Tibial nerve (tissue), 4 donors: Measurements from ENCODE around the gene CRYL1.

Experiments
- EP300 ChIP-seq, 2 donors: sonication (generic); formaldehyde crosslinking; IDR thresholded peaks; one replicate each; pipeline ENCODE4 v1.6.1; 2017; ENCODE audit warnings: antibody characterized with exemption in 2 of 2, mild to moderate bottlenecking in 1 of 2
- POLR2A ChIP-seq, 2 donors: fragments of 450-650 bp; IDR thresholded peaks; one replicate each; pipeline ENCODE4 v1.6.1; 2017; ENCODE audit warnings: antibody characterized with exemption in 2 of 2, mild to moderate bottlenecking in 2 of 2, moderate library complexity in 2 of 2
- TF ChIP-seq, protein P1 (sequence below), 5 experiments: fragments of 200-600 bp in 3 of 5; fragments of 450-650 bp in 2 of 5; sonication (generic) in 3 of 5; IDR thresholded peaks; one replicate each; pipeline ENCODE4 v1.5.1; 2016 to 2019; ENCODE audit warnings: antibody characterized with exemption in 5 of 5, mild to moderate bottlenecking in 3 of 5, moderate library complexity in 2 of 5

DNA sequence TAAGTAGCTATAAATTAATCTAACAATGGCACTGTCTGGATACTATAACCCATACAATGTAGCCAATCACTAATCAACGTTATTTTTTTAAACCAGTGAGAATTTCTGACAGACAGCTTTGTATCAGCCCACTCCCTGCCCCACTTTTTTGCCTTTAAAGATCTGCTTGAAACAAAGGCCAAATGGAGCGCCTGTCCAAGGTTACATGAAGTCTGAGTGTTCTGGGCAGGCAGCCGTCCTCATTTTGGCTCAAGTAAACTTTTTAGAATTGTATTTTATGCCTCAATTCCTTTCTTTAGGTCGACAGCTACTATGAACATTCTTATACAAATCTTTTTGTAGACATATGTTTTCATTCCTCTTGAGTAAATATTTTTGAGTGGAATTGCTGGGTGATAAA, 47.5 kb upstream of the CRYL1 start:
- TF ChIP-seq, protein P1, sequence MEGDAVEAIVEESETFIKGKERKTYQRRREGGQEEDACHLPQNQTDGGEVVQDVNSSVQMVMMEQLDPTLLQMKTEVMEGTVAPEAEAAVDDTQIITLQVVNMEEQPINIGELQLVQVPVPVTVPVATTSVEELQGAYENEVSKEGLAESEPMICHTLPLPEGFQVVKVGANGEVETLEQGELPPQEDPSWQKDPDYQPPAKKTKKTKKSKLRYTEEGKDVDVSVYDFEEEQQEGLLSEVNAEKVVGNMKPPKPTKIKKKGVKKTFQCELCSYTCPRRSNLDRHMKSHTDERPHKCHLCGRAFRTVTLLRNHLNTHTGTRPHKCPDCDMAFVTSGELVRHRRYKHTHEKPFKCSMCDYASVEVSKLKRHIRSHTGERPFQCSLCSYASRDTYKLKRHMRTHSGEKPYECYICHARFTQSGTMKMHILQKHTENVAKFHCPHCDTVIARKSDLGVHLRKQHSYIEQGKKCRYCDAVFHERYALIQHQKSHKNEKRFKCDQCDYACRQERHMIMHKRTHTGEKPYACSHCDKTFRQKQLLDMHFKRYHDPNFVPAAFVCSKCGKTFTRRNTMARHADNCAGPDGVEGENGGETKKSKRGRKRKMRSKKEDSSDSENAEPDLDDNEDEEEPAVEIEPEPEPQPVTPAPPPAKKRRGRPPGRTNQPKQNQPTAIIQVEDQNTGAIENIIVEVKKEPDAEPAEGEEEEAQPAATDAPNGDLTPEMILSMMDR (IDR thresholded peaks at IDR 0.05), result no peak
- TF ChIP-seq POLR2A (IDR thresholded peaks at IDR 0.05), result no peak
- TF ChIP-seq EP300 (IDR thresholded peaks at IDR 0.05), result no peak
